GM21737 (cell line): ENCODE measurements around the gene PDK2.

Source experiments
- ATAC-seq: cut with Tn5 transposase; IDR thresholded peaks from one replicate; pipeline ENCODE4 v1.9.1; 2021; ENCODE audit warnings: mild to moderate bottlenecking, moderate library complexity; ENCODE audit not compliant: unreplicated experiment

Gene PDK2

DNA sequence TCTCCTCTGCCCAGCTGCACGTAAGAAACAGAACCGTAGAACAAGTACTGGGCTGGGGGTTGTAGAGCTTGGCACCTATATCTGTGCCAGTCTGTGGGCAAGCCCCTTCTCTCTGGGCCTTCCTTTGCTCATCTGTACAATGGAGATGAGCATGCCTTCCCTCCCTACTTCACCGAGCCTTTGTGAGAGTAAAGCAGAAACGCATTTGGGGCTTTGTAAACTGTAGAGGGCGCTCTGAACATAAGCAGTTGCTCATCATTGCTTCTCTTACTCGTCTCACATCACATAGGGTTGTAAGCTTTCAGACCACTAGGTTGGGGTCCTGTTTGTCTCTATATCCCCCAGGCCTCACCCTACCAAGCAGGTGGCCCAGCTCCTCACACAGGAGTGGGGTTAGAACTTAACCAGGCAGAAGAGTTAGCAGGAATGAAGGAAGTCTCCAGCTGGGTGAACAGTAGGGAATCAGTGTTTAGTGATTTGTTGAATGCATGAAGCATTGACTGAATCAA is 19.8 kb downstream of the PDK2 start:
- ATAC-seq, result no peak

DNA sequence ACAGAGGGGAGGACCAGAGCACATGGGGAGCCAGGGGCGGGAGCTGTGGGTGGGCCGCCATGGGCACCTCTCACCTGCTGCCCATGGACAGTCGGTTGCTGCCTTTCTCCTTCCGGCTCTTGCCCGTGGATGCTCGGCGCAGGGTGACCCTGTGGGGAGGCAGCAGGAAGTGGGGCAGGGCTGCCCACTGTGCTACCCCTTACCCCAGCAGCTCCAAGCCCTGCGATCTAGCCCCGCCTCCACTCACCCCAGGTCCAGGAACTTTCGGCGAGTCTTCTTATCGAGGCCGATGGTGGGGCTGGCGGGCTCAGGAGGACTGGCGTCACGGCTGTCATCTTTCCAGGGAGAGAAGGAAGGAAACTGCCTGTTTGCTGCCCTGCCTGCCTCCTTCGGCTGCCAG is 20.6 kb downstream of the PDK2 start:
- no peak for ATAC-seq

- no peak for ATAC-seq
Measured at GRCh38 chr17:50117202-50118051, 22.3 kb downstream of the PDK2 start.

DNA sequence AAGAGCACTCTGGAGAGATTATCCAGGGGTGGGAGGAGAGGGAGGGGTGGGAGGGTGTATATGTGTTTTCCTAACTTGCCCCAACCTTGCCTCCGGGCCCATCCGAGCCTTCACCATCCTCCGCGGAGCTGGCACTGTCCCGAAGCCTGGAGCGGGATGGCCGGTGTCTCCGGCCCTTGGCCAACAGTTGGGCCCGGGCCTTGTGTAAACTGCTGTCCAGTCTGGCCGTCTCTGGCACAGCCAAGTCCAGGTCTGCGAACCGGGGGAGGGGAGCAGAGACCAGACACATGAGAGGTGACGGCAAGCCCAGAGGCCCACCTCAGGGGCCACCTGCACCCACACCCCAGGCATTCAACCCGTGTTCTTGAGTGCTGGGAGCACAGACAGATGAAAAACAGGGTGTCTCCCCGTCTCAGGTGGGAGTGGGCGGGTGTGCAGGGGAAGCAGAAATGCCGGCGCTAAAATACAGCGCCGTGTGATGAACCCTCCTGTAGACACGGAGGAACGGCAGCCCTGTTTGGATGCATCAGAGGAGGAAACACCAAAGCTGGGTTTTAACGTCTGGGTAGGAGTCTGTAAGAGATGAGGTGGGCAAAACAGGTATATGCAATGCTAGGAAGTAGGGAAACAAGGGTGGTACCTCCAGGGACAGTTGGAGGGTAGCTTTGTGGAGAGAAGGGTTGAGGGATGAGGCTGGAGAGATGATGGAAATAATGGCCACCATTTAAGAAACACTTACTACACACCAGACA is 23.1 kb downstream of the PDK2 start:
- no peak for ATAC-seq

- no peak for ATAC-seq
Measured at GRCh38 chr17:50118828-50119218, 23.7 kb downstream of the PDK2 start.

GRCh38 chr17:50120475-50121253 is 25.5 kb downstream of the PDK2 start:
- no peak for ATAC-seq

DNA sequence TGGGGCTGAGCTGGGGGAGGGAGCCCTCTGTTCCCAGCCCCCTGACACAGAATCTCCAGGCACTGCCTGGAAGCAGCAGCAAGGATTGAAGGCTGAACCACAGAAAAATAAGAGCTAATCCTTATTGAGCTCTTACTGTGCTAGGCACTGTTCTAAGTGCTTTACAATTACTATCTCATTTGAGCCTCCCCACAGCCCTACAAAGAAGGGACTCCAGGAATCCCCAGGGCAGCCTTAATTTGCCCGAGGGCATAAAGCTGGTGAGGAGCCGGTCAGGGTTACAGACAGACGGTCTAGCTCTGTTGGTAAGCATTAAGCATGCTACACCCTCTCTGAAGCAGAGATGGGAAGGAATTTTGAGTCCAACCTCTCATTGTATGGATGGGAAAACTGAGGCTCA is 27.8 kb downstream of the PDK2 start:
- no peak for ATAC-seq

- no peak for ATAC-seq
Measured at GRCh38 chr17:50123649-50124349, 28.6 kb downstream of the PDK2 start.

GRCh38 chr17:50125420-50125997 is 30.4 kb downstream of the PDK2 start:
- no peak for ATAC-seq

DNA sequence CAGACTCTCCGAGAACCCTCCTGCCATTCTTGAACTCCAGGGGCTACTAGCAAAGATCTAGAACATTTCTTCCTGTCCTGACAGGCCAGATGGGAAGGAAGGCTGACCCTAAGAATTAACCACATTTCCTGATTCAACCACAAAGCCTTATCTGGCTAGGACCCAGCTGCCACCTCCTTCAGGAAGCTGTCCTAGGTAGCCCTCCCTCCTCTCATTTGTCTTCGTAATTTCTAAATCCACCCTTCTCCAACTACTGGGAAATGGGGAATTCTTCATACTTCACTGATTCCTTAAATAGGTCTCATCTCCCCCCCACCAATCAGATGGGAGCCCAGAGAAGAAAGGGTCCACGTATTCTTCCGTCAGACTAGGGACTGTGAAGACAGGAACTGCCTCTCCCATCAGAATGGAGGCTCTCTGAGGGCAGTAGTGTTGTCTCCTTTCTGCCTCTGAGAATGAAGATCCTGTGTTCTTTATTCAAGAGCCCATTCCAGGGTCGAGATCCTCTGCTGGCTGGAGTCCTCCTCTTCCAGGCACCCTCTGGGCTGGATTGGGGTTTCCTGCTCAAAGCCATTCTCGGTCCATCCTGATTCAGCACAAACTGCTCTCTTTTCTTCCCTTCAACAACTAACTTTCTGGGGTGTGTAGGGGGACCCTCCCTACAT is 32.7 kb downstream of the PDK2 start:
- no peak for ATAC-seq

DNA sequence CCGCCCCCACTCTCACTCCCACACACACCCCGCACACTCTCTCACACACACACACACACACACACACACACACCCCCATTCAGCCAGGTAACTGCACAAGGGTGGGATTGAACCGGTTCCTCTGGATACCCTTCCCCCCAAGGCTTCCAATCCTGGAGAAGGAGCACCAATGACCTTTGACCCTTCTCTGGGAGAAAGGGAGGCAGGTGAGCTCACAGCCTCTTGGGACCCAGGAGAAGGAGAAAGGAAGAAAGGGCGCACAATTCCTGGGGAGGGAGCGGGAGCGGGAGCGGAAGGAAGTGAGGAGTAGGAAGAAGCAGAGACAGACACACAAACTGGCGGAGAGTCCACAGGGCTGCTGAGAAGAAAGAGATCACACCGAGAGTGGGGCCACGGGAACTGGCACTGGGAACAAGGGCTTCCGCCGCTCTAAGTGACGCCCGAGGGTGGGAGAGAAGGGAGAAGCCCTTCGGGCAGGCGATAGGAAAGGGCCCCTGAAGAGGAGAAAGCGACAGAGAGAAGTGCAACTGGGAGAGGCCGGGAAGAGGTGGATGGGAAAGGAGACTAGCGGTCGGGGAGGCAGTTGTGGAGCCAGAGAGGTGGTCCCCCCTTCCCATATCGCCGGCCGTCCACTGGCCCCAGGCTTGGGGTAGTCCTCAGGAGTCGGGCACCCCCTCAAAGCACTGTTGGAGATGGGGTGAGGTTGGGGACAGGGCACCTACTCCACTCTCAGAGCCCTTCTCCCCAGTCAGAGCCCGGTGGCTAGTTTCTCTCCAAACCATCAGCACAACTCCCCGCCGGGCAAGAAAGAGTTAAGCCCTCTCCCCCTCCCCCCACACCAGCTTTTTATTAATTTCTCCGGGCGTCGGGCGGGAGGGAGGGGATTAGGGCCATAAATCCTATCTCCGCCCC is 33.5 kb downstream of the PDK2 start:
- ATAC-seq, result no peak

DNA sequence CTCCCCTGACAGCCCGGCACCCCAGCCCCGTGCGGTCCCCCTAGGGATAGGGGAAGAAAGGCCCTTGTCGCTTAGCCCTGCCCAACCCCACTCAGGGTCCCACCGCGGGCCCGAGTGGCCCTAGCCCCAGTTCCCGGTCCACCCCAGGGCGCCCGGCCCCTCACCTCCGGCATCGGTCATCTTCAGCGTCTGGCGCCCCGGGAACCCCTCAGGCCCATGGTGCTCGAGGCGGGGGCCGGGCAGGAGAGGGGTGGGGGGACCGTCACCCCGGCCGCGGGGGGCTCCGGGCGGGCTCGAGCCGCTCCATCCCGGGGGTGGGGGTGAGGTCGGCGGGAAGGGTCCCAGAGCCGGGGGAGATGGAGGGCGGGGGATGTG is 34.2 kb downstream of the PDK2 start:
- no peak for ATAC-seq

- no peak for ATAC-seq
Measured at GRCh38 chr17:50129728-50130558, 34.8 kb downstream of the PDK2 start, which contains the start of gene SAMD14. TSS of gene SAMD14 (minus strand) at chr17:50130160. CDS start at chr17:50124959, 5,201 bp downstream.

- no peak for ATAC-seq
Measured at GRCh38 chr17:50130559-50131305, 35.6 kb downstream of the PDK2 start.

GRCh38 chr17:50132104-50132794 is 37.1 kb downstream of the PDK2 start:
- no peak for ATAC-seq

GRCh38 chr17:50133028-50133768 is 38.0 kb downstream of the PDK2 start:
- ATAC-seq, result no peak
